Stromal cell of bone marrow (primary cell): ENCODE measurements around the gene RPL21.
"Not testable (repeated sequence)": the region's sequence is repeated elsewhere in the genome, so short reads cannot be mapped to it uniquely, and the experiment has no call there.

Experiments
- DNase-seq: peaks from one replicate; pipeline ENCODE4 v3.0.0-alpha.2; 2012; ENCODE audit warnings: low read depth

Gene RPL21

GRCh38 chr13:27251166-27252091 lies at the start of gene RPL21:
RPL21 (plus strand) TSS chr13:27251558; CDS start chr13:27253777, 2,219 bp downstream.
- DNase-seq: peak; percentile 96

DNA sequence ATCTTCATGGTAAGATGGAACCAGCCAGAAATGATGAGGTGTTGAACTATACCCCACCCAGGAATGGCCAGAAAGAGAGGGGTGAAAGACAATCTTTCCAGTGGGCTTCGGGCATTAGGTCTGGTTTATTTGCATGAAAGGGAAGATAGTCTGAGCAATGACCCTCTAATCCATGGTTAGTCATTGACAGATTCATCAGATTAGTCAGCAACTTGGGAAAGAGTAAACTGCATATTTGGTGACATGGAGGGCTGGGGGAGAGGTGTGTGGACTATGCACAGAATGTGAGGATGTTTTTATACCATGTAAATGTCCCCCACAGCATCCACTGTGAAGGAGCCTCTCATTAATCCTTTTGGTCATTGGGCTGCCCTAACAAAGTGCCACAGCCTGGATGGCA lies 49.7 kb upstream of the RPL21 start:
- DNase-seq: no peak

DNA sequence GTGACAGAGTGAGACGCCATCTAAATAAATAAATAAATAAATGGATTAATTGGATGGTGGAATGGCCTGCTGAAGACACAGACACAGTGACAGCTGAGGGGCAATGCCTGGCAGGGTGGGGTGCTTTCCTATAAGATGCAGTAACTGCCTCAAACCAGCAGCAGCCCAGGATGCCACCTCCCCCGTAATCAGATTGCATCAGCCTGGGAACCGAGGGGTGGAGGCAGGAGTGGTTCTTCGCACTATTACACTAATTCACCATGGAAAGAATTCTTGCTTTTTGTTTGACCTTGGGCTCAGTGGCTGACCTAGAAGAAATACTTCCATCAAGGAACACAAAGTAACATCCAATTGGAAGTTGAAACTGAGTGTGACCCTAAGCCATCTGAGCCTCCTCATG lies 48.2 kb upstream of the RPL21 start:
- DNase-seq: no peak

DNA sequence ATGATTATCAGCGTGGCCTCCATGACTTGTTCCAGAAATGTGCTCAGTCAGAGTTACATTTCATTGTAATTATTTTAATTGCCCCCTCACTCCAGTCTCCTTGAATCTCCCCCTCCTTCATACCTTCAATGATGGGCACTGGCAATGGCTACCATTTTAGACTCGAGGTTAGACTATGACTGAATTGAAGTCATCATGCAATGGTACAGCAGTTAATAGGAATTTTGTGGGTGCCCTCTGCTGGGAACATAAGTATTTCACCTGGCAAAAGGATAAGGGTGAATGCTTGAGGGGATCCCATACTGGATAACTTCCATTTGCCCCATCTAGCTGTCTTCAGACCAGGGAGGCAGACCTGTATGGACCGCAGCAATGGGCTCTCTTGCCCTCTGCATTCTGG lies 47.5 kb upstream of the RPL21 start:
- DNase-seq: no peak

- DNase-seq: no peak
Measured at GRCh38 chr13:27208514-27208913, 42.8 kb upstream of the RPL21 start.

GRCh38 chr13:27211271-27211670 lies 40.1 kb upstream of the RPL21 start:
- DNase-seq: no peak

DNA sequence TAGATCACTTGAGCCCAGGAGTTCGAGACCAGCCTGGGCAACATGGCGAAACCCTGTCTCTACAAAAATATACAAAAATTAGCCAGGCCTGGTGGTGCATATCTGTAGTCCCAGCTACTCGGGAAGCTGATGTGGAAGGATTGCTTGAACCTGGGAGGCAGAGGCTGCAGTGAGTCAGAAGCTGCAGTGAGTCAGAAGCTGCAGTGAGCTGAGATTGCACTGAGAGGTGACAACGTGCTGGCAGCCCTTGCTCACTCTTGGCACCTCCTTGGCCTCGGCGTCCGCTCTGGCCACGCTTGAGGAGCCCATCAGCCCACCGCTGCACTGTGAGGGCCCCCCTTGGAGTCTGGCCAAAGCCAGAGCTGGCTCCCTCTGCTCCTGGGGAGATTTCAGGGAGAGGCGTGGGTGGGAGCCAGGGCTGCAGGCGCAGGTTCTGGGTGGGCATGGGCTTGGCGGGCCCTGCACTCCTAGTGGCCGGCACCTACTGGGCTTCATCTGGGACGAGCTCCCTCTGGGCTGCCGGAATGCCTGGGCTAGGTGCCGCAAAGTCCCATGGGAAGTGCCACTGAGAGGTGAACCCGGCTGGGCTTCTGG lies 39.5 kb upstream of the RPL21 start:
- peak; percentile 39 for DNase-seq

GRCh38 chr13:27213386-27213785 lies 38.0 kb upstream of the RPL21 start:
- not testable (repeated sequence) for DNase-seq

- DNase-seq: not testable (repeated sequence)
Measured at GRCh38 chr13:27217791-27218190, 33.6 kb upstream of the RPL21 start.

GRCh38 chr13:27218861-27219260 lies 32.5 kb upstream of the RPL21 start:
- not testable (repeated sequence) for DNase-seq

DNA sequence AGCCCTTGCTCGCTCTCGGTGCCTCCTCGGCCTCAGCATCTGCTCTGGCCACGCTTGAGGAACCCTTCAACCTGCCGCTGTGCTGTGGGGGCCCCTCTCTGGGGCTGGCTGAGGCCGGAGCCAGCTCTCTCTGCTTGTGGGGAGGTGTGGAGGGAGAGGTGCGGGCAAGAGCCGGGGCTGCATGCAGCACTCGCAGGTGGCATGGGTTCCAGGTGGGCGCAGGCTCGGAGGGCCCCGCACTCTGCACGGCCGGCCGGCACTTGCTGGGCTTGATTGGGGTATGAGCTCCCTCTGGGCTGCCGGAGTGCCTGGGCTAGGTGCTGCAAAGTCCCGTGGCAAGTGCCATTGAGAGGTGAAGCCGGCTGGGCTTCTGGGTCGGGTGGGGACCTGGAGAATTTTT lies 31.7 kb upstream of the RPL21 start:
- DNase-seq: no peak

GRCh38 chr13:27222100-27222499 lies 29.3 kb upstream of the RPL21 start:
- DNase-seq: not testable (repeated sequence)

DNA sequence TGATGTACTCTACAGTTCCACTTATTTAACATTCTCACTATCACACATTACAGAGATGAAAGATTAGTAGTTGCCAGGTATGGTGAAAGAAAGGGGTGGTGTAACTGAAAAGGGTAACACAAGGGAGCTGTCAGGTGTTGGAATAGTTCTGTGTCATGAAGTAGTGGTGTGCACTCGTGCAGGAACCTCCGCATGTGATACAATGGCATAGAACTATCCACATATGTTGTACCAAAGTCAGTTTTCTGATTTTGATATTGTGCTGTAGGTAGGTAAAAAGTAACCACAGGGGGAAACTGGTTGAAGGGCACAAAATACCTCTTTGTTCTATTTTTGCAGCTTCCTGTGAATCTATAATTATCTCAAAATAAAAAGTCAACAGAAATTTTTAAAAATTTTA lies 24.4 kb upstream of the RPL21 start:
- no peak for DNase-seq

GRCh38 chr13:27228131-27228530 lies 23.2 kb upstream of the RPL21 start:
- no peak for DNase-seq

GRCh38 chr13:27229642-27230041 lies 21.7 kb upstream of the RPL21 start:
- no peak for DNase-seq

DNA sequence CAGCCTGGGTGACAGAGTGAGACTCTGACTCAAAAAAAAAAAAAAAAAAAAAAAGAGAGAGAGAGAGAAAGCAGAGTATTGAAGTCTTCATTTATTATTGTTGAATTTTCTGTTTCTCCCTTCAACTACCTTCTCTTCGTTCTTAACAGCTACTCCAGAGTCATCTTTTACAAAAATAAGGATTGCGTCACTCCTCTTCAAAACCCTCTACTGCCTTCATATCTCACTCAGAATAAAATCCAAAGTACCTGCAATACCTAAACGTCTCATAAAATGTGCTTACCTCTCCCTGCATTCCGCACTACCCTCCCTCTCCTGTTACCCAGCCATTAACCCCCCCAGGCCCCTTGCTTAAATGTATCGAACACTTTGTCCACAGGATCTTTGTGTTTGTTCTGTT lies 17.4 kb upstream of the RPL21 start:
- DNase-seq: no peak

- DNase-seq: peak; percentile 20
Measured at GRCh38 chr13:27236478-27236877, 14.9 kb upstream of the RPL21 start.

- no peak for DNase-seq
Measured at GRCh38 chr13:27242702-27243101, 8.7 kb upstream of the RPL21 start.

GRCh38 chr13:27245610-27246009 lies 5.7 kb upstream of the RPL21 start:
- no peak for DNase-seq

DNA sequence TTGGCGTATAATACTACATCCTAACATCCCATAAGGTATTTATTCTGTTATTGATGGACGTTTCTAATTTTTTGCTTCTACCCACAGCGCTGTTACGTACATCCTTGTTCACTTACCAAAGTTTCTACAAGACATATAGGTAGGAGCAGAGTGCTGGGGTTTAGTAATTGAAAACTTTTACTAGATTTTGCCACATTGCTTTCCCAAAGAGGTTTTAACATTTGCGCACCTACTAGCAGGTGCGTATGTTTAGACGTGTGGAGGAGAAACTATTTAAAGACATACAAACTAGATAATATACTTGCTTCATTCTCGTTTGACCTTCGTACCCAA lies 559 bp upstream of the RPL21 start:
- no peak for DNase-seq

DNA sequence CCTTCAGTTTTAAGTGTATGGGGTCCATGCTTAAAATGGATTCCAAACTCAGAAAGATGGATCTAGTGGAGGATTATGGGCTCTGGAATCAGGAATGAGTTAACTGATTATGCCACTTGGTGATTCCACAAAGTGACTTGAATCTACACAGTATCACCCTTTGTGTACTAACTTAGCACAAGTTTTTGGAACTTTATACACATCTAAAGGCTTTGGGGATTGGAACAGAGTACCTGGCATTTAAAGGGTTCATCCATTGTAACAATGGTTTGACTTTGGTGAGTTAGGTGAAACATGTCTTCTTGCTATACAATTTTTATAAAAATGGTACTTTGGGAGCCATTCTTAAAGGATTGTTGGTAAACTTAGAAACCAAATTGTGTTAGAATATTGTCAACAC lies 1.1 kb downstream of the RPL21 start:
- DNase-seq: no peak

DNA sequence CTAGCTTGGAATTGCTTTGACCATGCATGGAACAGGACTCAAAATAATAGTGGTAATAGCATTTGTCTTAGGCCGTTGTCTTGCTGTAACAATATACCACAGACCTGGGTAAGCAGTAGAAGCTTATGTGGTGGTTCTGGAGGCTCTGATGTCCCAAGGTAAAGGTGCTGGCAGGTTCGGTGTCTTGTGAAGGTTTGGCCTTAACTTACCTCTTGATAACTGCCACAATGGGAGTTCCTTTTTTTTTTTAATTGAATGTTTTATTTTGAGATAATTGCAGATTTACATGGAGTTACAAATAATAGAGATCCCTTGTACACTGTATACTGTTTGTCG lies 5.8 kb downstream of the RPL21 start:
- no peak for DNase-seq

DNA sequence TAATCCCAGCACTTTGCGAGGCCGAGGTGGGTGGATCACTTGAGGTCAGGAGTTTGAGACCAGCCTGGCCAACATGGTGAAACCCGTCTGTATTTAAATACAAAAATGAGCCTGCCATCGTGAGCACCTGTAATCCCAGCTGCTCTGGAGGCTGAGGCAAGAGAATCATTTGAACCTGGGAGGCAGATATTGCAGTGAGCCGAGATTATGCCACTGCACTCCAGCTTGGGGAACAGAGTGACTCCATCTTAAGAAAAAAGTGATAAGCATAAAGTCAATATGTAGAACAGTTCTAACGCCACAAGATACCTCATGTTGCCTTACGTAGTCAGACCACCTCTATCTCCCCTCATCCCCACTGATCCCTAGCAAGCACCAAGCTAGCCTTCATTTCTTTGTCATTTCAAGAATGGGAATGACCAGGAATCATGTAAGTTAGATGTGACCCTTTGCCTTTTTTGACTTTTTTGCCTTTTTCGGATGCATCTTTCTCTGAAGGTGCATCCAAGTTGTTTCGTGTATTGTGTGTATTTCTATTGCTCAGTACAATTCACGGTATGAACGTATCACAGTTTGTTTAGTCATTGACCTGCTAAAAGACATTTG lies 6.4 kb downstream of the RPL21 start:
- no peak for DNase-seq
